Loucy (cell line): ENCODE data around the gene MET.

ENCODE experiments used
- CTCF ChIP-seq: fragments of 200-600 bp; sonication (generic); conservative IDR thresholded peaks from 2 replicates; pipeline ENCODE4 v1.5.1; 2014; ENCODE audit warnings: mild to moderate bottlenecking, antibody characterized with exemption, low read length
- EZH2phosphoT487 ChIP-seq: fragments of 200-600 bp; IDR thresholded peaks from 2 replicates; pipeline ENCODE4 v1.6.1; 2018; ENCODE audit warnings: antibody characterized with exemption, mild to moderate bottlenecking, moderate library complexity, borderline replicate concordance

DNA sequence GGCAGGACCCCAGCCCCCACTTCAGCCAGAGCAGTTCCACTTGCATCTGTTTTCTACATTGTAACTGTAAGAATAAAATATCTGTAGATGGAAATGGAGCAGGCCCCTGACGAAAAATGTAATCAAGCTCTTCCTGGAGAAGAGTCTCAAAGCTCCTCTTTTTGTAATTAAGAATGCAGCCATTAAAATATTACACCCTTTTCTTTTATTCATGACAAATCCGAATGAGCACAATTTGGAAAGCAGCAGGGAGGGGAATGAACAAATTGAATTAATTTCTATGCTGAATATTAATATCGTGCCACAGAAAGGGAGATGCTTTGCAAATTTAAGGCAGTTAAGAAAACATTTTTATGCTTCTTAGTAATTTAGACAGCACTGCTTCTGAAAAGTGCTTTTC, 165.6 kb downstream of the MET start:
- TF ChIP-seq CTCF (no peak), EZH2phosphoT487 (no peak)
